IPS DF 19.7 (cell line): Measurements from ENCODE around the gene ARAF.

Source experiments
- DNase-seq: peaks from one replicate; pipeline ENCODE4 v3.0.0-alpha.2; 2013; ENCODE audit warnings: low read depth, low spot score

Gene ARAF

GRCh38 chrX:47563801-47564315 is 2.9 kb downstream of the ARAF start:
- DNase-seq, result no peak

GRCh38 chrX:47564438-47565085 is 3.6 kb downstream of the ARAF start:
- DNase-seq, result no peak

GRCh38 chrX:47566841-47567240 is 5.8 kb downstream of the ARAF start:
- DNase-seq, result no peak

GRCh38 chrX:47568656-47569295 is 7.8 kb downstream of the ARAF start:
- no peak for DNase-seq

- no peak for DNase-seq
These were observed 9.8 kb downstream of the ARAF start for GRCh38 chrX:47570794-47571193.

GRCh38 chrX:47571215-47571614 is 10.2 kb downstream of the ARAF start:
- DNase-seq, result no peak

- DNase-seq, result no peak
These were observed 10.9 kb downstream of the ARAF start for GRCh38 chrX:47571896-47572295.

GRCh38 chrX:47572773-47573340 is 11.9 kb downstream of the ARAF start:
- DNase-seq, result no peak

GRCh38 chrX:47573341-47574075 is 12.5 kb downstream of the ARAF start:
- DNase-seq, result no peak

- DNase-seq, result no peak
These were observed 13.1 kb downstream of the ARAF start for GRCh38 chrX:47574076-47574546.

- DNase-seq, result no peak
These were observed 13.7 kb downstream of the ARAF start for GRCh38 chrX:47574547-47575301.

- no peak for DNase-seq
These were observed 15.3 kb downstream of the ARAF start for GRCh38 chrX:47576021-47576898.

GRCh38 chrX:47577424-47577823 is 16.4 kb downstream of the ARAF start:
- DNase-seq, result no peak

GRCh38 chrX:47577901-47578300 is 16.9 kb downstream of the ARAF start:
- no peak for DNase-seq

- no peak for DNase-seq
These were observed 17.7 kb downstream of the ARAF start for GRCh38 chrX:47578692-47579091.

- DNase-seq, result no peak
These were observed 18.5 kb downstream of the ARAF start for GRCh38 chrX:47579537-47579936.

GRCh38 chrX:47581731-47582647 is 21.0 kb downstream of the ARAF start, which contains the start of gene TIMP1:
Gene TIMP1, plus strand, starts transcription at chrX:47582436. Its CDS starts 980 bp downstream, at chrX:47583416.
- peak; percentile 54 for DNase-seq

GRCh38 chrX:47583240-47583861 is 22.3 kb downstream of the ARAF start:
- DNase-seq, result no peak

- DNase-seq, result no peak
These were observed 23.7 kb downstream of the ARAF start for GRCh38 chrX:47584714-47585113.
